Adipose tissue (tissue), 3 donors: ENCODE data around the gene MFAP1. TPM values are rescaled to one million over a fixed set of nuclear protein-coding genes. Genes with fewer than 3 reads are reported as not detected.

Experiments
- H3K27ac ChIP-seq: one replicate; pipeline ENCODE4 v1.5.1; 2013; ENCODE audit warnings: low read depth, low read length
- WGBS, 3 donors: extraction: QIAGEN DNeasy Blood & Tissue Kit; methylation state at CpG; one replicate each; pipeline ENCODE4 v1.1.7; 2013; 5-methylcytosine and 5-hydroxymethylcytosine counted together
- polyA plus RNA-seq, 3 donors: library from polyadenylated mRNA; stranded (reverse); fragments of 200-250 nt; gene quantifications; one replicate each; pipeline ENCODE4 v1.2.3, GENCODE V29; 2013
- donor health status: healthy with polysubstance abuse.
- donor health status: Bipolar disorder and iron deficiency.
- donor health status: healthy.

Gene MFAP1
- polyA plus RNA-seq, 3 donors, result 11.2 to 18.1 (median 14.9) TPM

DNA sequence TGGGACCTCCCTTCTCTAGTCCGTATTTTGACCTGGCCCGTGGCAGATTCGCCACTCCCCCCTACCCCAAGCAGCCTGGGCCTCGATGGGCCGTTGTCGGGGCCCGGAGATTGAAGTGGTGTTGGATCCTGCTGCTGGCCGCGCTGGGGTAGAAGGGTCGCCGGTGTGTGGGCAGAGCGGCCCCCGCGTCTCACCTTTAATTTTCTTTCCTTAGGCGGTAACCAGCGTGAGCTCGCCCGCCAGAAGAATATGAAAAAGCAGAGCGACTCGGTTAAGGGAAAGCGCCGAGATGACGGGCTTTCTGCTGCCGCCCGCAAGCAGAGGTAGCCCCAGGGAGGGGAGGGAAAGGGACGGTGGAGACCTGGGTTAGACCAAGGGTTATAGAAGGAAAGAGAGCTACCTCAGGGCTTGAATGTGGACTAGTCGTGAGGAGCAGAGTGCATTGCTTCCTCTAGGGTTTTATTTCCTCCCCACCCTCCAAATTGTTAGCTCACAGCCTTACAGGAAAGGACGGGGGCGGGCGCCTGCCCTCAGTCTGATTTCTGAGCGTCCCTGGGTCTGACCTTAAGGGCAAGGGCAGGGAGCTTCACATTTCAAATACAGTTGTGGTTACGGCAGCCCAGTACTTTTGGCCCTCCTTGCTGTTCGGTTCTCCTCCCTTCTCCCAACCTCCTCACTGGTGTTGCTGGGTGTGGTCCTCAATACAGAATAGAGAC lies 31.6 kb downstream of the MFAP1 start:
- 0 to 2% (median 2%) methylated on average over 33 of the region's 33 CpGs for WGBS, 3 donors
- H3K27ac ChIP-seq, result peak overlapping the region; percentile 98

DNA sequence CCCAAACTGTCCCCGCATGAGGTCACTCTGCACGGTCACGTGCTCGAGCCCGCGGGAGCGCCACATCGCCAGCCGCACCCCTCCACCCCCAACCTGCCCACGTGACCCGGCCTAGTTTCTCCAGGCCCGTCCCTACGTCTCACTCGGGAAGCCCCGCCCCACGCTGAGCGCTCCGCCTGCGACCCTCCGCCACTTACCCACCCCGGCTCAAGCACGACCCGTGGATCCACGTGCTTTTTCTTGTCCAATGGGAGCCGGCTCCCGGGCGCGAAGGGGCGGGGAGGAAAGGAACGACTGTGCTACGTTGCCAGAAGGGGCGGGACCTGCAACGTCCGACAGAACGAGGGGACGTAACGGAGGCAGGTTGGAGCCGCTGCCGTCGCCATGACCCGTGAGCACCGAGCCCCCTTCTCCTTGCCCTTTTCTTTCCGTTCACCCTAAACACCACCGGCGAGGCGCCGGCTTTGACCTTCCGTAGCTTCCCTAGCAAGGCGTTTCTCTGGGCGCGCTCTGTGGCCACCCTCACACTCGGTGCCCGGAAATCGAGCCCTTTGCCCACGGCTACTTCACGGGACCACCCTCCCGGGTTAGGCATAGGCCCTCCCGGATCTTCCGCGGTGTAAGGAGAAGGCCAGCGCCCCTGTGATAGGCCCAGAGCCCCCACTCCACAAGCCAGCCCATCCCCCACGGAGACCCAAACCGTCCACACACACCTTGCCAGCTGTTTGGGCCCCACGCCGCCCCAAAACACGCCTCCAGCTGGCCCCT lies 32.3 kb downstream of the MFAP1 start, which contains the start of gene SERF2:
Gene SERF2, plus strand, starts transcription at position 328 of the 768 bp plus-strand sequence. Its CDS starts 57 bp downstream, at position 385.
- H3K27ac ChIP-seq, result peak within 1 kb of the TSS; percentile 98
- 0 to 1% (median 1%) methylated on average over 65 to 66 of the region's 66 CpGs for WGBS, 3 donors

DNA sequence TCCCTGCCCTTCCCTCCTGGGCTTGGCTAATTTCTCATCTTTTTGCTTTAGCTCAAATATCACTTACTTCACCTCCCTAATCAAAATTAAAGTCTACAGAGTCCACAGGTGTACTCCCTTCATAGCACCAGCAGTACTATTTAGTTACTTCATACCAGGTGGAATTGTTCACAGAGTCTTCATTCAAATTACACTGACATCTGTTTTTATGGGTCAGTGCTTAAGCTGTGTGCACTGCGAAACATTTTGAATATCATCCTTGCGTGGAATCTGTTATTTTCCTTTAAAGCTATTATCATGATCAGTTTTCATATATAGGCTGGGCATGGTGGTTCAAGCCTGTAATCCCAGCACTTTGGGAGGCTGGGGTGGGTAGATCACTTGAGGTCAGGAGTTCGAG lies 35.1 kb downstream of the MFAP1 start:
- H3K27ac ChIP-seq, result no peak overlapping the region
- WGBS, 3 donors, result 66 to 97% (median 95%) methylated on average over 3 of the region's 3 CpGs

DNA sequence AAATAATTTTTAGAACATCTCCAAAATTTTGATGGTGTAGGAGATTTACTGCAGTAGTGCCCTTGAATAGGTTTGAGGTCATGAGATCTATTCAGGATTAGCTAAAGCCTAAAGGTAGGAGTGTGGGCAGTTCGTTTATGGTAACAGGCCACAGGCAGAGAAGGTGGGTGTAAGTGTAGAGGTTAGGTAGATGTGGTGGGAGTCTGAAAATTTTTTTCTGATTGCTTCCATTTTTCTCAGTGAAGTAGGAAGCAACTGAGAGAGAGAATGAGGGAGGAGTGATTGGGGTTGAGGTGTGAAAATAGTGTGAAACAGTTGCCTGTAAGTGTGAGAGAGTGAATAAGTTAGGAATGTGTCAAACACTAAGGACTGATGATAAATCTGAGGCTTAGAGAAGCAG lies 45.5 kb downstream of the MFAP1 start:
- WGBS, 3 donors, result 82 to 92% (median 91%) methylated on average over 1 of the region's 1 CpG
- H3K27ac ChIP-seq, result no peak overlapping the region

DNA sequence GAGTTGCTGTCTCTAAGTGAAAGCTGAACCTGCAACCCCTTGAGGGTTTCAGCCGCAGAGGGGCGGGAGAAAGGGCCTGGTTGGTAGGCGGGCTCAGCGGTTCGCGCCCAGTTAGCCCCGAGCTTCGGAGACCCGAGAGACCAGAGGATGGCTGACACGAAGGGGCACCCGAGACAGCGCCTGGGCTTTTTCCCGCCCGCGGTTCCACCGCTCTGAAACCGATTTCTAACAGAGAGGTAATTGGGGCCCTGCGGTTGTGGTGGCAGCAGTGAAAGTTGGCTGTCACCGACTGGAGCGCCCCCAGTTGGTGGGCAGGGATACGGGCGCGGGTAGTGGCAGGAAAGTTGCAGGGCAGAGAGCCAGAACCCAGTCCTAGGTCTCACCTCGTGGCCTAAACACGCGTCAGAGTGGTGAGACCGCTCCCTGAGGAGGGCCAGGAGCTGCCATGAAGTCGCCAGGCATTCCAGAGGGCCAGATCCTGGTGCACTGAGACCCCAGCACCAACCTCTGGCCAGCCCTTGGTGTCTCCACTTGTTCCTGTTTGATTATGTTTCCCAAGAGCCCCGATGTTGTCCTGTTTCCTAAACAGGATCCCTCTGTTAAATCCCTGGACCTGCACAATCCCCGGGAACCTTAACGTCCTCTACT lies 47.1 kb downstream of the MFAP1 start:
- 1 to 2% (median 1%) methylated on average over 31 of the region's 31 CpGs for WGBS, 3 donors
- no peak overlapping the region for H3K27ac ChIP-seq

DNA sequence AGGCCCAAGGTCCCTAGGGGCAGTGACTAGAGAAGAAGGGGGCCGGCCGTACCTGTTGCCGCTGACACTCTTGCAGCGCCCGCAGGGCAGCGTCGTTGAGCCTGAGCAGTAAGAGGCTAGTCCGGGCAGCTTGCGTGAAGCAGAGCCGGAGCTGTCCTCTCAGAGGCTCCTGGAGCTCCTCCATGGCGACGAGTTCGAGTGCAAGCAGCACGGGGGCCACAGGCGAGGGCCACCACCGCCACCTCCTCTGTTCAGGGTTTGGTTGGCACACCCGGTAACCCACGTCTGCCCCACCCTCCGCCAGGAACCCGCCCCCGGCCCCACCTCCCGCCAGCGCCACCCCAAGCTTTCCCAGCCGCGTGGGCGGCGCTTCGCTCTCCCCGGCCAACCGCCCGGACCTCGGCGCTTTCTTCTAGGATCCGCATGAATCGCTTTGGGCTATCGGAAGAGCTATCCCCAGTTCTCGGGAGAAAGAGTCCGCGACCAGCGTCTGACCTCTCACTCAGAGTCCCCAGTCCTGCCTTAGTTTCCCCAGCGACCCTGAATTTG lies 47.7 kb downstream of the MFAP1 start, which contains the start of gene ELL3:
Gene ELL3, minus strand, starts transcription at position 249 of the 549 bp plus-strand sequence. Its CDS starts 65 bp downstream, at position 184.
- no peak within 1 kb of the TSS for H3K27ac ChIP-seq
- WGBS, 3 donors, result 1 to 4% (median 2%) methylated on average over 41 of the region's 41 CpGs

DNA sequence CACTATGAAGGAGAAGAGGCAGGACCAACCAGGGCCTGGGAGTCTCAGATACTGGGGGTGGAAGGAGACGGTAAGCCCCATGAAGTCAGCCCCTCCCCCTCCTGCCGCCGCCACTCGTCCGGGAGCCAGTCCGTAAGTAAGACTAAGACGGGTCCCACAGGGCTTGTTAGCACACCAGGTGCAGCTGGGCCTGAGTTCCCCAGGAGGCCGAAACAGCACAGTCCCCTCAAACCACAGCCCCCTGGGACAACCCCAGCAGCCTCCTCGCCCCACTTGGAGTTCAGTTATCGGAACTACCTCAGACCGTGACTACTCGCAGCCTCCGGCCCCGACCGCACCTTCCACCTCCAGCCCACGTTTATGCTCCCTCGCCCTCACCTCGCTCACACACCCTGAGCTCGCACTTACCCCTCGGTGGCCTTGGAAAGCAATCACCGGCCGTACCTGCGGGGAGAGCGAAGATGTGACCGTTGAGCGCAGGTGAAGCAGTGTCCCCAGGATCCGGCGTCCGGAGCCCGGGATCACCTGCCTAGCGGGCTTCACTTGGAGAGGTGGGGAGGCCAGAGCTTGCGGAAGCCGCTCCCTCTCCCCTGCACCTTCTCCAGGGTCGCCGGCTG lies 48.3 kb downstream of the MFAP1 start:
- WGBS, 3 donors, result 11 to 46% (median 40%) methylated on average over 32 to 35 of the region's 35 CpGs
- H3K27ac ChIP-seq, result no peak overlapping the region

DNA sequence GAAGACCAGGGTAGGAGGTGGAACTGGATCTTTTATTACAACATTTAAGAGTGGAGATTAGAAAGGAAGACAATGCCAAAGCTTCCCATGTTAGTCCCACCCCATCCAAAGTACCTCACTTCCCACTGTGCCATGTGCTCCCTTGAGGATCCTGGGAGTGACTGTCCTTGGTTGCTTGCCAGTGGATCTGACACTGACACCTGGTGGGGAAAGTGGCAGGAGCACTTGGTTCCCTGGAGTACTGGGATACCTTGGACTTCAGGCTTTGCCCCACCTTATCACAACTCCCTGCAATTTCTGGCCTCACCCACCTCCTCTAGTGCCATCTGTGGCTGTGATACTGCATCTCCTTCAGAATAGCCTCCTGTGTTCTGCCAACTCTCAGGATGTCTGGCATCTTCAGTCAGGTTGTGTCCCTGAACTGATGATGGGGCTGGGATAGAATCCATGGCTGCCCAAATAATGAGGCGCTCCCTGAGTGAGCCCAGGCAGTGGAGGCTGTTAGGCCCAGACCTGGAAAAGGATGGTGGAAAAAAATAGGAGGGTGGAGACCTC lies 49.0 kb downstream of the MFAP1 start:
- WGBS, 3 donors, result 78 to 96% (median 88%) methylated on average over 1 of the region's 1 CpG
- no peak overlapping the region for H3K27ac ChIP-seq

DNA sequence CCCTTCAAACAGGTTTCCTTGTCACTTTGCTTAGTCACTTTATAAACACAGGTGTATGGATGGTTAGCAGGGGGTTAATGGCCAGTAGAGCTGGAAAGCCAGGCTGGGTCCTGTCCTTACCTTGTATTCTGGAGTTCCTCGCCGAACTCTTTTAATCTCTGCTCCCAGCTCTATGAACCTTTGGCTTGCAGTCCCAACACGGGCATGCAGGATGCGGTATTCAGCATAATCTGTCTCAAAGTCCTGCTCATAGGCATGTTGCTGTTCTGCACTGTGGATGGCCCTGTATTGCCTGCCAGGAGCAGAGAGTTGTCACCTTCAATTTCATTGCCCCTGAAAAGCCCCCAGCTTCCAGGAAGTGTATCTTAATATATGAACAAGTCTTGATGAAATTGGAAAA lies 50.4 kb downstream of the MFAP1 start:
- 58 to 82% (median 80%) methylated on average over 4 of the region's 4 CpGs for WGBS, 3 donors
- H3K27ac ChIP-seq, result no peak overlapping the region

DNA sequence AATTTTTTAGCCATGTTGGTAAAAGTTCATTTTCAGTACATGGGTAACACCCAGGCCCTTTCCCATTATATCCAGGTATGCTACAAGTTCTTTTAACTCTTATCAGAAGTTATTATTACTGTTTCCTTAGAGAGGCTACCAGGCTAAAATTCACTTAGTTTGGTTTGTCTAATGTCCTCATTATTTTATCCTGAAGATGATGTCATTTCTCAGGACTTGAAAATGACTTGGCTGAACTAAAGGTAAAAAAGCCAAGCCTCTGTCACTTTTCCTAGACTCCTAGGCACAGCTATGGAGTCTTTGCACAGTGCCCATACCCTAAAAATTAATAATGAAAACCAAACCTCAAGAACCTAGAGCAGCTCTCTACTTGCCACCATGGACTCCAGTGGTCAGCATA lies 51.9 kb downstream of the MFAP1 start:
- no peak overlapping the region for H3K27ac ChIP-seq

DNA sequence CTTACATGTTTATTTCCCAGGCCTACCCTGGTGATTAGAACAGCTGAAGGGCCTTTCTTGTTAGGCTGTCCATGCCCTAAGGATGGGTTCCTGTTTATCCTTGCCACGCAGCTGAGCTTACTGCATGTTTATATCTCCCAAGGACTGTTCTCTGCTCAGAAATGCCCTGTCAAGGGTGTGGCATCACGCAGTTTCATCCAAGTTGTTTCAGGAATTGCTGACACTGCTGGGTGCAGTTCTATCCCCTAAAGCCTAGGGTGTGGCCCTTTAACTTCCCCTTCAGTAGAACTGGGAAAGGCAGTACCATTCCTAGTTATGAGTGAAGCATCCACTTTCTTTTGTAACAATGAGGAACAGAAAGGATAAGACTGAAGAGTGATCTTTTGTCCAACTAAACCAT lies 52.7 kb downstream of the MFAP1 start:
- WGBS, 3 donors, result 50 to 89% (median 59%) methylated on average over 2 of the region's 2 CpGs
- H3K27ac ChIP-seq, result no peak overlapping the region

DNA sequence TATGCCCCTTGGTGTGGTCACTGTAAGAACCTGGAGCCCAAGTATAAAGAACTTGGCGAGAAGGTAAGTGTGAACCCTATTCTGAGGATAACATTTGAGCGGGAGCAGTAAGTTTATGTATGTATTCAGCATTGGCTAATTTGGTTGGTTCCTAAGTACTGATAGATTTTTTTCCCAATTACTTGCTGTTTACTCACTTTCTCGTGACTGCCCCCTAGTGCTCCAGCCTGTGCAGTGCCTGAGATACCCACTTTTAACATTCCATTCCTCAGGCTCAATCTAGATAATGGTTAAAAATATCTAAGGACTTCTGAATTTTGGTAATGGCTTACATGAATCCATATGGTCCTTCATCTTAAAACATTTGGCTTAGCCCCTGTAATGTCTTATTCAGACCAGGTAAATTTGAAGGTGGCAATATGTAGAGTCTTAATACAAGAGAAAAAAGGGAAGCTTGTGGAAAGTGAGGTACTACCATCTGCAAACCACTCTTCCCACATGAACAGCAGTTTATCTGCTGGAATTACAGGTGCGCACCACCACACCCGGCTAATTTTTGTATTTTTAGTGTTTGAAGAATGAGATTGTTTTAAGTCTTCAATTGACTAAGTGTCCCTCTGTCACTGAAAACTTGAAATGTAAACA lies 54.8 kb downstream of the MFAP1 start:
- 62 to 71% (median 68%) methylated on average over 5 of the region's 5 CpGs for WGBS, 3 donors
- H3K27ac ChIP-seq, result no peak overlapping the region

DNA sequence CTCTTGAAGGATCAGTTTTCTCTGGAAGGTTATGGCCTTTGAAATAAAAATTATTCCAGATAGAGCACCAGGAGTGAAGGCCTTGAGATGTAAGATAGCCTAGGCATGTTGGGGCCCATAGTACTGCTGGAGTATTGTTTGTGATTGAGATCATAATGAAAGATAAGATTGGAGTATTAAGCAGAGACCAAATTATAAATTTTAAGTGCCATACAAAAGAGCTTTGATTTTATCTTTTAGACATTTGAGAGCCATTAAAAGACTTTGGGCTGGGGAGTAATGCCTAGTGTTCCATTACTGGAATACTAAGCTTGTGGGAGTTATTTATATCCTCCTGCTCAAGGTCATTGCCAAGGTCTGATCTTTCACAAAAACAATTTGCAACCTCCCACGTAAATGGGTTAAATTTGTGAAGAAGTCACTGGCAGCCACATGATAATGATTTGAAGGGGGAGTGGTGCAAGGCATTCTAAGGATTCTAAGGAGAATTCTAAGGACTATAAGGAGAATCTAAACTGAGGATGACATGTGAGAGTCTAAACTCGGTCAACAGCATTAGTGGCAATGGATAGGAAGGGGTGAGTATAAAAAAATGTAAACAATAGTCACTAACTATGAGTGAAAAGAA lies 60.6 kb downstream of the MFAP1 start:
- no peak overlapping the region for H3K27ac ChIP-seq
- 54 to 67% (median 66%) methylated on average over 2 of the region's 2 CpGs for WGBS, 3 donors

DNA sequence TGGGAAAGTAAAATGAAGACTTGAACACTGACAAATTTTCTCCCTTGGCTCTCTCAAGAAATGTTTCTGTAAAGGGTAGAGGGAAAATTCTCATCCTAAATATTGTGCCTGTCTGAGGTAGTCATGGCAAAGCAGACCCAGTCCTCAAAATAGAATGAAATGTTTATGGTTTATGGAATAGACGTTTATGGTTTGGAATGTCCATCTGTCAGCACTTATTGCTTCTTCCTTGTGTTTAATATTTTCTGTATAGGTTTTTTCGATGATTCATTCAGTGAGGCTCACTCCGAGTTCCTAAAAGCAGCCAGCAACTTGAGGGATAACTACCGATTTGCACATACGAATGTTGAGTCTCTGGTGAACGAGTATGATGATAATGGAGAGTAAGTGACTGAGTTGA lies 61.7 kb downstream of the MFAP1 start:
- WGBS, 3 donors, result 81 to 90% (median 83%) methylated on average over 6 of the region's 6 CpGs
- no peak overlapping the region for H3K27ac ChIP-seq
